Activated CD8-positive, alpha-beta memory T cell treated with anti-CD3 and anti-CD28 coated beads for 24 hours (primary cell): Measurements from ENCODE around the gene TK1.

Experiments
- DNase-seq: peaks from one replicate; pipeline ENCODE4 v3.0.0-alpha.2; 2020

Gene TK1

GRCh38 chr17:78132767-78133178, 54.1 kb downstream of the TK1 start:
- DNase-seq: peak; percentile 79

GRCh38 chr17:78132084-78132676, 54.7 kb downstream of the TK1 start:
- DNase-seq: no peak

- DNase-seq: peak; percentile 89
Measured at GRCh38 chr17:78131172-78132083, 55.4 kb downstream of the TK1 start.

GRCh38 chr17:78130437-78131101, 56.3 kb downstream of the TK1 start, which contains the start of gene TMC8:
Gene TMC8, plus strand, starts transcription at chr17:78130771. Its CDS starts 818 bp downstream, at chr17:78131589.
- peak; percentile 87 for DNase-seq

GRCh38 chr17:78130090-78130436, 56.8 kb downstream of the TK1 start:
- no peak for DNase-seq

GRCh38 chr17:78129351-78130089, 57.3 kb downstream of the TK1 start:
- DNase-seq: peak; percentile 67

- peak; percentile 83 for DNase-seq
Measured at GRCh38 chr17:78128551-78129350, 58.1 kb downstream of the TK1 start, which contains the start of gene TMC6. Gene TMC6, minus strand, starts transcription at chr17:78128755. Its CDS starts 1,923 bp downstream, at chr17:78126832.

- DNase-seq: peak; percentile 75
Measured at GRCh38 chr17:78127888-78128550, 58.8 kb downstream of the TK1 start.

GRCh38 chr17:78127239-78127887, 59.5 kb downstream of the TK1 start:
- DNase-seq: peak; percentile 85

- DNase-seq: no peak
Measured at GRCh38 chr17:78126895-78127238, 60.0 kb downstream of the TK1 start.

- no peak for DNase-seq
Measured at GRCh38 chr17:78125976-78126894, 60.6 kb downstream of the TK1 start.

- DNase-seq: peak; percentile 86
Measured at GRCh38 chr17:78125138-78125913, 61.5 kb downstream of the TK1 start.

GRCh38 chr17:78124836-78125137, 62.1 kb downstream of the TK1 start:
- no peak for DNase-seq
